ENCODE measurements around the gene KDM4B.

Gene KDM4B

DNA sequence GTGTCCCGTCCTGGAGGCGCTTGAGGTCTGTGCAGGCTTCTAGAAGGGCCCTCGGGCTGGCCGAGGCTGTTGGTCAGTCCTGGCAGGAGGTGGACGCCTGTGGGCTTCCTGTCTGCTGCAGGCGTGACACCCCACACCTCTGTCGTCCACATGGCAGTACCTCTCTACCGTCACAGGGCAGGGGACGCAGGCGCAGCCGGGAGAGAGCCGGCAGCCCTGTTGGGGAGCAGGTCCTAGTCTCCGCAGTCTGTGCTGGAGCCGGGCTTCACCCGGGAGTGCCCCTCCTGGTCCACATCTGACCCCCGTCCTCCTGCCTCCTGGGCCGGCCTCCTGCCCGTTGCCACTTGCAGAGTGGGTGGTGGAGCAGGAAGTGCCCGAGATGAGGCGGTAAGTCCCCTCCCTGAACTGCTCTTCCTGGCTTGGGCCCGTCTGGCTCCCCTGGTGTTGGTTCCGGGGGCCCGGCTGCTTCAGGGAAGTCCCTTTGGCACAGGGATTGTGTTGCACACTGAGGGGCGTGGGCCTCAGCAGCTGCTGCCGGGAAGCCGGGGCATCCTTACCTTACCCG, 106.0 kb downstream of the KDM4B start:
- FAIRE-seq: no peak

DNA sequence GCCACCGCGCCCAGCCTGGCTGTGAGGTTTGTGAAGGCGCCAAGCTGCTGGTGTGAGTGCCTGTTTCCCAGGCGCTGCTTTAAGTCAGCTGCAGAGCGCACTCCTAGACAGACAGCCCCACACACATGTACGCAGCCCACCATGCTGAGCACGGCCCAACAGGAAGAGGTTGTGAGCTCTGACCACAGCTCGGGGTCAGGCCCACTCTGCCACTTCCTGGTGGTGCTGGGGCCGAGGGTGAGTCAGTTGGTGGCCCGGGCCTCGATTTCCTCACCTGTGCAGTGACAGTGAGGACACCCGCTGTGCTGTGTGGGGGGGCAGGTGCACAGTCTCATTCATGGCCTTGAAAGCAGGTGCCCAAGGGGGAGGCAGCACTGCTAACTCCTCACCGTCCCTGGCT, 106.7 kb downstream of the KDM4B start:
- FAIRE-seq: no peak

DNA sequence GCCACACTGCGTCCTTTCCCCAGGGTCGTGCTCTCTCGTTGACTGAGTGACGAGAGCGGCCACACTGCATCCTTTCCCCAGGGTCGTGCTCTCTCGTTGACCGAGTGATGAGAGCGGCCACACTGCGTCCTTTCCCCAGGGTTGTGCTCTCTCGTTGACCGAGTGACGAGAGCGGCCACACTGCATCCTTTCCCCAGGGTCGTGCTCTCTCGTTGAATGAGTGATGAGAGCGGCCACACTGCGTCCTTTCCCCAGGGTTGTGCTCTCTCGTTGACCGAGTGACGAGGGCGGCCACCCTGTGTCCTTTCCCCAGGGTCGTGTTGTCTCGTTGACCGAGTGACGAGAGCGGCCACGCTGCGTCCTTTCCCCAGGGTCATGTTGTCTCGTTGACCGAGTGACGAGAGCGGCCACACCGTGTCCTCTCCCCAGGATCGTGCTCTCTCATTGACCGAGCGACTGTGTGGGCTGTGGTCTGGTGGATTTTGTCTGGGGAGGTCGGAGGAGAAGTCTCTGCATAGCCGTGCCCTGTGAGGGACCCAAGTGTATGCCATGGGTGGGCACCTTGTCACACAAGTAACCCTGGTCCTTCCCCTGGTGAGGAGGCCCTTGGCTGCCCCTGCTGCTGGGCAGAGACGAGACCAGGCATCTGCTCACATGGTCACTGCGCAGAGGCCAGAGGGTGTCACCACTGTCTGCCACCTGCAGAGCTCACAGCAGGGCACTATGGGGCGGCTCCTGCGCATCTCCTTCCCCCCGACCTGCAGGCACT, 107.7 kb downstream of the KDM4B start:
- no peak for FAIRE-seq

DNA sequence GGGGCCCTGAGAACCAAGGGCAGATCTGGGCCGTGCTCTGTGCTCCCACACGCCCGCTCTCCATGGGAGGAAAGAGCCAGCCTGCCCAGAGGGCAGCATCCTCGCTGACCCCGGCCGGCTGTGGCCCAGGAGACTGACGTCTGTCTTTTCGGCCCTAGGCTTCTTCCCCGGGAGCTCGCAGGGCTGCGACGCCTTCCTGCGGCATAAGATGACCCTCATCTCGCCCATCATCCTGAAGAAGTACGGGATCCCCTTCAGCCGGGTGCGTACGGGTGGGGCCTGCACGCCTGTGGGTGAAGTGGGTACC, 108.2 kb downstream of the KDM4B start:
- no peak for FAIRE-seq

DNA sequence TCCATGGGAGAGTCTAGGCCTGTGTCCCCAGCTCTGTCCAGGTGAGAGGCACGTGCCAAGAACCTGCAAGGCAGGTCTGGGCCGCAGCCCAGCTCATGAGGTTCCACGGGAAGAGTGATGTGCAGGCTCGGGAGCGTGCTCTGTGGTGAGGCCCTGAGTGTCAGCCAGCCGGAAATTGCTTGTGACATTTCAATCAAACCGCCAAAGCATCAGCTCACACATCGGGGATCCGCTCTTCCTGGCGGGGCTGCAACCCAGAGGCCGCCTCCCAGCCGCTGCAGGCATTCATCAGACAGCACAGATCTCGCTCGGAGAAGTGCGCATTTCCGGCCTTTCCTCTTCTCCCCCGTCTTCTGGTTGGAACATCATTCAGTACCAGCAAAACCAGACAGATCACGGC, 109.3 kb downstream of the KDM4B start:
- FAIRE-seq: no peak

DNA sequence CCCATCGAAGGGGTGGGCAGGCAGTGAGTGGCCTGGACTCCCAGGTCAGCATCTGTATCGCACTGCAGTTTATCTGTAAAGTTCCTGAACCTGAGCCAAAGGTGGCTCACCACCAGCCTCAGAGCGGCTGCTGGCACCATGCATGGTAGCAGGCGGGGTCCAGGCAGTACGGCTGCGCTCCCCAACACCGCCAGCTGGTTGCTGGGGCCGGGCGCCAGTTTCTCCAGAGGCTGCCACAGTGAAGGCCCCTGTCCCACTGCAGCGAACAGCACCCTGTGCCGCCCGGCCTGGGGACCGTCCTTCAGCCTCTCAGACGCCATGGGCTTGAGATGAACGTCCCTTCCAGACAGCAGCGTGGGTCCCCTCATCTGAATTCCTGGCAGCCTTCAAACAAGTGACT, 109.8 kb downstream of the KDM4B start:
- FAIRE-seq: no peak

DNA sequence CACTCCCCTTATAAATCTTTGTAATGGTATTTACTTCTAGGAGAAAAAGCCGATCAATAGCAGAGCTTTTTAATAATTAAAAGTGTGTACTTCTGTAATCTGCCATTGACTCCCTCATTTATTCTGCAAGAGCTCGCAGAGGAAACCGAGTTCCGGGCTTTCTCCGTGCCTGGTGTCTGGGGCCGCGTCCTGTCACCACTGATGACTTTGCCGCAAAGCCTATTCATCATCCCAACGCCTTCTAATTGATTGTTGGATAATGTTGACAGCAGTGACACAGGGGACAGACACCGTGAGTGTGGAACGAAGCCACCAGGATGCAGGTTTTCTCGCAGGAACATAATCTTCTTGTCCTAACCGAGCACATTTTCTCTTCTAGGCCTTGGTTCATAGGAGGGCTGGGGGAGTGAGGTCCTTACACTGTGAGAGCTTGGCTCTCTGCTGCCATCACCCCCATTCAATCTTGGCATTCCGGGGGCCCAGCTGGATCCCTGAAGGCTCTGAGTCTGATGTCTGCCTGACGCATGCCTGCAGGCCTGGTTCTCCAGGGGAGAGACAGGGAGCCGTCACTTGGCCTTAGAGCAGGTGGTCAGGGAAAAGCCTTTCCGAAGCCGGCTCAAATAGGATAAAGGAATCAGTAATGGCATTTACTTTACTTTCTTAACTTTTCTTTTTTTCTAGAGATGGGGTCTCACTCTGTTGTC, 110.3 kb downstream of the KDM4B start:
- no peak for FAIRE-seq

DNA sequence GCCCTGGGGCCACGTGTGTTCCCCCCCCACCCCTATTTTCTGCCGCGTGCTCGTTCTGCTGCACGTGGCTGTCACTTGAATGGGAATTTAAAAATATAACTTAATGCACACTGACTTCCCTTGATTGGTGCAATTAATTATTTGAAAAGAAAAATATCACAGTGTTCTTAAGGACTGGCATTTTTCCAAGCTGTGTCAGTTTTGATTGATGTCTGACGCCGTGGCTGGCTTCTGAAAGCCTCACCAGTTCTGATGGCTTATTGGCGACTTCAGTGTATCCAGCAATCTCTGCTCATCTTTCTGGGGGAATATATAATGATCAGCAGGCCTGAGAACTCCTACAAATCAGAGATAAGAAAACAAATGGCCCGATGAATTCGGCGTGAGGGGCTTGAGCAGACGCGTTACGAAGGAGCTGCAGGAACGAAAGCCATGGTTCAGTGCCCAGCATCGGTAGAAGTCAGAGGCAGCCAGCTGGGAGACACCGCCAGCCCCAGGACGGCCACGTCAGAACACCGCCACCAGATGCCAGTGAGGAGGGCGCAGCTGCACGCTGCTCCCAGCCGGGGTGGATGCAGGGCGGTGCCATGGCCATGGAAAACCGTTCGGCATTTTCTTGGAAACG, 111.2 kb downstream of the KDM4B start:
- FAIRE-seq: no peak

DNA sequence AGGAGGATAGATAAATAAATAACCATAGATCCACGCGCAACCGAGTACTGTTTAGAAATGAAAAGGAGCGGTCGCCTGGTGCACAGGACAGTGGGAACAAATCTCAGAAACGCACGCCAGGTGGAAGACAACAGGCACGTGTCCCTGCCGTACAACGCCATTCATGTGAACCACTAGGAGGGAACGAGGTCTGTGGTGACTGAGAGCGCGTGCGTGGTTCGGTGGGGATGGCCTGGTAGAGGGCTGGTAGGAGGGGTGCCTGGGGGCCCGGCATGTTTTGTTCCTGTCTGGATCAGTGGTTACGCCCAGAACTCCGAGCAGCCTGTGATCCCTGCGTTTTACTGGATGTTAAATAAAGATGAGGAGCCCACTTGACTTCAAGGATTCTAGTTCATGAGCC, 111.9 kb downstream of the KDM4B start:
- FAIRE-seq: no peak

DNA sequence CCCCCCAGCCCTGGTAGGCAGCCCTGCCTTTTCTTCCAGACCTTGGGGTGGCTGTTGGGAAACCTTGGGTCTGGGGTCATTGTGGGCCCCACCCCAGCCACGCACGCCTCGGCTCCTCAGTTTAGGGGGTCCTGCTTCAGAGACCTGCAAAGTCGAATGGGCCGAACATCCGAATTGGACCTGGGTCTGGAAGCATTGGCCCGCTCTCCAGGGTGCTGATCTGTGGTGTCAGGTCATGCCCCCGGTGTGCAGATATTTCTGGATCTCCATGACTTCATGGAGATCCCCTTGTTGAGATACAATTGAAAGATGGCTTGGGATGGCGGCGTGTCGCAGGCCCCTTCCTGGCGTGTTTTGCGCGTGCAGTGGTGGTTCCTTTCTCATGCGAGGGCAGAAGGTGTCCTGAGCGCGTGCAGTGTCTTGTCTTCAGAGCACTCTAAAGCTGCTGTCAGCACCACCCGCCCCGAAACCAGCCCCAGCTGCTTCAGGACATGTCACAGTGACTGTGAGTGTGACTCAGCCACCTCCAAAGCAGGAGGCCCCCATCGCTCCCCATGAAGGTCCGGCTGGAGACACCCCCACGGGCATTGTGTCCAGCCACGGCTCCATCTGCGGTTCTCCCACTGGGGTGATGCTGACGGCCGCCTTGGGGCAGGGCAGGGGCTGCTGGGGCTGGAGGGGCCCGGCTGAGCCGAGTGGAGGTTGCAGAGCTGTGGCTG, 112.7 kb downstream of the KDM4B start:
- no peak for FAIRE-seq

DNA sequence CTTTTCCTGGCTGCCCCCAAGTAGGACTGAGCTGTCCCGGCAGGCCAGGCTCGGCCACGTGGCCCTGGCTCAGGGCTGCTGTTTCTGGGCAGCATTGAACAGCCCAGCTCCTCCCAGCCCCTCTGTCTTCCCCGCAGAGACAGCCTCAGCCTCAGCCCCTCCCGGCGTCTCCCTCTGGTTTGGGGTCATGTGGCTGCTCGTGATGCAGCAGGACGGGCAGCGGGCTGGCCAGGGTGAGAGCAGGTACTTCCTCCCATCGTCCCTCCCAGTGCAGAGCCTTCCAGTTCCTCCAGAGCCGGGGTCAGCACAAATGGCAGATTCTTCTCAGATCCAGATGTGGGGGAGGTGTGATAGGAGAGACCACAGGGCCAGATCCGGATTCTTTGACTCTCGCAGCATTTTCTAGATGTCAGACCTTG, 114.6 kb downstream of the KDM4B start:
- no peak for FAIRE-seq

DNA sequence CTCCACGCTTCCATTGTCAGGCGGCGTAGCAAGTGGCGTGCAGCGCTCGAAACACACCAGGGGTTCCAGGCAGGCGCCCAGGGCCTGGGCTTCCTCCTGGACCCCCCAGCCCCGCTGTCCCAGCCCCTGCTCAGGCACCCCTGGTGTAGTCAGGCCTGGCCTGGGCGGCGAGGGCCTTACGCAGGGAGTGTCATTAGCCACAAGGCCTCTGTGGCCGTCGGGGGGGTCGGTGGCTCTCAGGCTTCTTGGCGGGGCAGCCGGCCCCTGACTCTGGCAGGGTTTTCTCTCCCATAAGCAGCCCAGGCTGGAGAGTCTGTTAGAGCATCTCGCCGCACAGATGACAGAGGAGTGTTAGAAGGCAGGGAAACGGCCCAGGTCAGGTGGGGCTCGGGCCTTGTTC, 116.7 kb downstream of the KDM4B start:
- FAIRE-seq: no peak

DNA sequence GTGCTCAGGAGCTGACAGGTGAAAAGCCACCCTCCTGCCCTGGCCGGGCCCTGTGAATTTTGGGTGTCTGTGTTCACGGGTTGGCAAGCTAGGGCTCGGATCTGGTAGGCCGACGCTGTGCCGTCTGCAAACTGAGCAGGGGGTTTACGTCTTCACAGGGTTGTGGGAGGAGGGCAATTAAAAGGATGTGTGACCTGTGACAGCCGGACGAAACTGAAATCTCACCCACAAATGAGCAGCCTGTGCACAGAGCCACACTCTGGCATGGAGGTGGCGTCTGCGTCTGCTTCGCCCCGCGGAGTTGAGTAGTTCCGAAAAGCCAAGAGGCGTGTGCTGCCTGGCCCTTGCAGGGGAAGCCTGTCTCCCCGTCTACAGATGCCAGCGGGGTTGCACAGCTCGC, 117.3 kb downstream of the KDM4B start:
- FAIRE-seq: no peak

DNA sequence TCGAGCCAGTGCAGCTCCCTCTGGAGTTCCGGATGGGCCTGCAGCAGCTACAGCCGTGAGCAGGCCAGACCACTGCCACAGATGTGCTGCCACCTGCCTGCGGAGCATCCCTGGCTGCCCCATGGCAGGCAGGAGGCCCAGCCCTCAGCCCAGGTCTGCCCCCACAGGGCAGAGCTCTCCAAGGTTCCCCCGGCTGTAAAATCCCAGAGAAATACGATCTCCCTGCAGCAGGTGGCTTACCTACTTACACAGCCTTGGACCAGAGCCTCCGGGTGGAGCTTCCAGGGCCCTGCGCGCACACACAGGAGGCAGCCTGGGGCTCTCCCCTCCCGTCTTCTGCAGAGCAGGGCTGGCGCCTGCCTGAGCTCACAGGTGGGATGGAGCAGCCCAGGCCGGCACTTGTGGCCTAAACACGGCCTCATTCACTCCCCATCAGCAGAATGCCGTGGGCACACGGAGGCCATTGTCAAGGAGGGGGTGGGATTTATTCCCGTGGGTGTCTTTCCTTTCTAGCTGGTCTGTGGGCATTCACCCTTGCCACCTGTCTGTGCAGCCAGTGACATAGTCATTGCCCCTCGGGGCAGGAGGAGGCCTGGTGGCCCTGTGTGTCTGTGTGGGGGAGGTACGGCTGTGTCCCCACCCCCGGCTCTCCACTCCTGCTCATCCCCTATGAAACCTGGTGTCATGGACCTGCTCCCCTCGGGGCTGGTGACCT, 118.0 kb downstream of the KDM4B start:
- FAIRE-seq: no peak

DNA sequence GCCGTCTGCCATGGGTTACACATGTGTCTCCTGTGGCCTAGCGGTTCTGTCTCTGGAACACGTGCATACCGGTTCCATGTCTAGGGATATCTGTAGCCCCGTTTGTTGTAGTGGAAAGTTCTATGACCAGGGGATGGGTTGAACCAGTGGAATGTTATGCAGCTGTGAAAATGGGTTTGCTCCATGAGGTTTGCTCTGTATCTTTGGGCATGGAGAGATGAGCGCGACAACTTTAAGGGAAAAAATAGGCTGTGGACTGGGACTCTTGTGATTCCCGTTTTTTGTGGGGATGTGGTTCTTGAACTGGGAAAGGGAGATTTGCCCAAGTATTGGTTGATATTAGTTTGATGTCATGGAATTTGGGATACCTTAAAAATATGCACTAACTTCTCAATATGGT, 120.4 kb downstream of the KDM4B start:
- no peak for FAIRE-seq

DNA sequence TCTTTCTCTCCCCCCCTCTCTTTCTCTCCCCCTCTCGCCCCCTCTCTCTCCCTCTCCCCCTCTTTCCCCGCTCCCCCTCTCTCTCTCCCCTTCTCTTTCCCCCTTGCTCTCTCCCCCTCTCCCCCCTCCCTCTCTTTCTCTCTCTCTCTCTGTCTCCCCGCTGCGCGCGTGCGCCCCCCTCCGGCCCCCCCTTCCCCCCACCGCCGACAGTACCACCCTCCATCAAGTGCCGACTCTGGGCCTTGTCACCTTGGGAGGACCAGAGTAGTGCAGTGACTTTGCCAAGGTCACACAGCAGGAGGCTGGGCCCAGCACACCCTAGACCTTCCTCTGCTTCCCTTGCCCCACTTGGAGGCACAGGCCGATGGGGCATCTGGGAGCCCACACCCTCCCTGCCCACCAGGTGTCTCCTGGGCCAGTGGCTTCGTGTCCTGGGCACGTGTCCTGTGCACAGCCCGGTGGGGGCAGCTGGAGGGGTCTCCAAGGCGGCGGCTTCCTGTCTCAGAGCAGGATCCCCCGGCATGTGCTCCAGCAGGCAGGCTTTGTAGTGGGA, 121.6 kb downstream of the KDM4B start:
- no peak for FAIRE-seq

DNA sequence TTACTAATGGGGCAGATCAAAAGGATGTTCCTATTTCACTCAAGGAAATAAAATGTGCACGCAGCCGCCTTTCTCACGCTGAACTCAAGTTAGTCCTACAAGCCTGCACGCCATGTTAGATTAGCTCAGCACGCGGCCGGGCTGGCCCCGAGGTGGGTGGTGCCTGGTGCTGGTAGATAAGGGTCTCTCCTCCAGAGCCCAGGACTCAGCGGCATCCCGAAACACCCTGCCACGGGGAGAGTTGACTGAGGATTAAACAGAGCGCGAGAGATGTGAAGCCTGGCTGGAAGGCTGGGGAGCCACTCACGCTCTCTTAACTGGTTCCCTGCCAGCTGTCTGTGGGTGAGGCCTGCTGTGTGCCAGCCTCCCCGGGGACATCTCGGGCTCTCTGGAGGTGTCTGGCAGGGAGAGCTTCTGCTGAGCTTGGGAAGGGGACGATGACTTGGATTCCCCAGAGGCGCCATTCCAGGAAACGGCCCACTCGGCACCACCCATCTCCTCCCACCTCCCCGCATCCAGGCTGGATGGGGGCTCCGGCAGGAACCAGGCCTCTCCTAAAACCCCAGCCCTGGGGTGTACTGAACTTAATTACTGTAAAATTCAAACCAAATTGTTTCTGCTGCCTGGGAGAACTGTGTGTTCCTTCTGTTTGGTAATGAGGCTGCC, 122.2 kb downstream of the KDM4B start:
- FAIRE-seq: no peak

DNA sequence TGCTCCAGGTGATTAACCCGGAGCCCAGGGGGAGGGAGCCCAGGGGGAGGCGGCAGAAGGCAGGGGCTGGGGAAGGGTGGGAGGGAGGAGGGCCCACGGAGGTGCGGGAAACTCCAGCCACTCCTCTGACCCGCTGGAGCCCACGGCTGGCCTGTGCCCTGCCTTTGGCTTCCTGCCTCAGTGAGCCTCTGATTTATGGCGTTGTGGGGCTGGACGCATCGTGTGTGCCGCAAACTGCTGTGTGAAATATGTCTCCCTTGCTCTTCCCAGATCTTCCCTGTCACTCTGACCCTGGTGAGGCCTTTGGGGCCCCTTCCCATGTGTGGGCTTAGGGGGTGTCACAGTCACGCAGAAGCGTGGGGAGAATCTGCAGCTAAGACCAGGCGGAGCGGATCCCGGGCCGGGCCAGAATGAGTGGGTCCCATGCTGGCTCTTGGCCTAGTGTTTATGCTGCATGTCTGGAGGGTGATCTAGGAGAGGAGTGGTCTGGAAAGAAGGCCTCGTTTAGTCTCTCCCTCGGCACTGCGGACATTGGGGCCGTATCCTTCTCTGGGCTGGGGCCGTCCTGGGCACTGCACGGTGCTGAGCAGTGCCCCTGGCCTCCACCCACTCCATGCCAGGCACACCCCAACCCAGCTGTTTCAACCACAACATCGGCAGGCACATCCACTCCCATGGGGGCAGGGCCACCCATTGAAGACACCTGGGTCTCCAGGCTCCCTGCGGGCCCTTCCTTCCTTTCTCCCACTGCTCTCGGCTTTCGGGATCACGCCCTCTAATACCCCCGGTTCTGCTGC, 123.0 kb downstream of the KDM4B start:
- no peak for FAIRE-seq

DNA sequence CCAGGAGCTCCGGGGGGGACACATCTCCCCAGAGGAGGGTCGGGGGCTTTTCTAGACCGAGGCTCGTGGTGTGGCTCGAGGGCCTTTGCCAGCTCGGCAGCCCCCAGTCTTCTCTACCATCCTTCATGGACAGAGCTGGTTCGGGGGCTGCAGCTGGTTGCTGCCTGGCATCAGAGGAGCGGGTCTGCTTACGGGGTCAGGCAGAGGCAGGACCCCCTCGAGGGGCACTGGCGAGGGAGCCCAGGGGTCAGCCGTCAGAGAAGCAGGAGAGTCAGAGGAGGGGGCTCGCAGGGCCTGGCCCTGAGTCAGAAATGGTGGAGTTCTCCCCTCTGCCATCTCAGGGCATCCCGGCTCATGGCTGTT, 123.5 kb downstream of the KDM4B start:
- no peak for FAIRE-seq

DNA sequence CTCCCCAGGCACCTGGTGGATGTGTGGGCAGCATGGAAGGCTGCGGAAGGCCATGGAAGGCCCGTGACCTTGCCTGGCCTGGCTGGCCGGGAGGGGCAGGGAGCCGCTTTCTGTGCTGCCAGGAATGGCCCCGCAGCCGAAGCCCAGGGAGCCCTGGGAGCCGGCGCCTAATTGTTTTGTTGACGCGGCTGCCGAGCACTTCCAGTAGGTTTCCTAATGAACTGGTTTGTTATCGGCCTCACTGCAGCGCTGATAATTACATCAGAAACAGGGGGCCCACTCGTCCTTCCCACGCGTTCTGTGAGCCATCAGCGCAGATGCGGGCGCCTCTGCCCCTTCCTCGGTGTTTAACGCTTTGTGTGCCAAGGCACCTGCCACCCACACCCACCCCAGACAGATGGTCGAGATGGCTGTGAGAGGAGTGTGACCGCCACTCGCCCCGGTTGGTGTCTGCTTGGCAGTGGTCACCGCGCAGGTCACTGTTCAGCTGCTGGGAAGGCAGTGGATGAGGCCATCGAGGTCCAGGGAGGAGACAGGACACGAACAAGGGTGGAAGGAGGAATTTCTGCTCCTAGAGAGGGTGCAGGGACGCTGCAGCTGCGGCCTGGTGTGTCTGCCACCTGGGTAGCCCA, 124.5 kb downstream of the KDM4B start:
- no peak for FAIRE-seq

All from endometrium (tissue), 2 donors.